Measurements from ENCODE around the gene TRIM46. TPM values are rescaled to one million over a fixed set of nuclear protein-coding genes. Genes with fewer than 3 reads are reported as not detected.
A peak's percentile ranks its signal among the peaks of the same experiment; 100 is the strongest.

TRIM46 gene
- total and polyA plus RNA-seq, 2 of the 13 experiments (the other 11 are each of a cell fraction or from before 2014, with no cell fraction given), result 0.04 to 0.09 TPM

GRCh38 chr1:155133799-155134281 lies 39.8 kb upstream of the TRIM46 start (continued):
- TF ChIP-seq ZNF230 (CRISPR knock-in tag; IDR thresholded peaks at IDR 0.05), result 0 out of 2 replicates have a peak, but pooled peaks have one; percentile 11
- TF ChIP-seq HNRNPL (IDR thresholded peaks at IDR 0.05; ENCODE audit: low read depth, low read length), result 0 out of 2 replicates have a peak, but pooled peaks have one; percentile 16
- TF ChIP-seq PHF21A (CRISPR knock-in tag; IDR thresholded peaks at IDR 0.05), result peak; percentile 34; the same call in 1 of the 2 replicates
- TF ChIP-seq RXRB (CRISPR knock-in tag; IDR thresholded peaks at IDR 0.05; ENCODE audit: borderline replicate concordance), result peak; percentile 57; the same call in 1 of the 2 replicates
- TF ChIP-seq GATA4 (IDR thresholded peaks at IDR 0.05; ENCODE audit: borderline replicate concordance, low read depth), result no peak
- no peak for TF ChIP-seq ZBTB7B (CRISPR knock-in tag; IDR thresholded peaks at IDR 0.05)
- TF ChIP-seq ZNF800 (CRISPR knock-in tag; IDR thresholded peaks at IDR 0.05), result no peak
- peak; percentile 52; the same call in 1 of the 2 replicates for TF ChIP-seq NFIB (CRISPR knock-in tag; IDR thresholded peaks at IDR 0.05; ENCODE audit: borderline replicate concordance)
- TF ChIP-seq RBM22 (optimal IDR thresholded peaks at IDR 0.05; ENCODE audit: low read length), result no peak
- no peak for TF ChIP-seq ZBTB42 (CRISPR knock-in tag; IDR thresholded peaks at IDR 0.05)
- TF ChIP-seq ZNF746 (CRISPR knock-in tag; IDR thresholded peaks at IDR 0.05), result no peak
- peak; percentile 39 for TF ChIP-seq ZNF574 (CRISPR knock-in tag; IDR thresholded peaks at IDR 0.05)
- TF ChIP-seq ZC3H13 (CRISPR knock-in tag; IDR thresholded peaks at IDR 0.05), result no peak; the same call in 1 of the 2 replicates
- 0 out of 2 replicates have a peak, but pooled peaks have one; percentile 15 for TF ChIP-seq ZMYM2 (CRISPR knock-in tag; IDR thresholded peaks at IDR 0.05)
- TF ChIP-seq ARID4A (CRISPR knock-in tag; IDR thresholded peaks at IDR 0.05; ENCODE audit: borderline replicate concordance), result peak; percentile 50; the same call in 1 of the 2 replicates
- TF ChIP-seq HNF1B (CRISPR knock-in tag; IDR thresholded peaks at IDR 0.05), result peak; percentile 52; the same call in 1 of the 2 replicates
- no peak for TF ChIP-seq FOXJ3 (CRISPR knock-in tag; IDR thresholded peaks at IDR 0.05; ENCODE audit: borderline replicate concordance)
- no peak for TF ChIP-seq ZNF607 (CRISPR knock-in tag; IDR thresholded peaks at IDR 0.05; ENCODE audit: borderline replicate concordance)
- no peak; the same call in 1 of the 2 replicates for TF ChIP-seq TBX2 (CRISPR knock-in tag; IDR thresholded peaks at IDR 0.05; ENCODE audit: borderline replicate concordance)
